CD4-positive, alpha-beta T cell treated with Interleukin-6 at 100 ng/mL for 8 hours (primary cell): ENCODE results near the gene TFF3.
"Not testable (repeated sequence)": the region's sequence is repeated elsewhere in the genome, so short reads cannot be mapped to it uniquely, and the experiment has no call there.

ENCODE experiments used
- DNase-seq: peaks from one replicate; pipeline ENCODE4 v3.0.0-alpha.2; 2020; ENCODE audit warnings: mixed read lengths, low spot score

The TFF3 gene

DNA sequence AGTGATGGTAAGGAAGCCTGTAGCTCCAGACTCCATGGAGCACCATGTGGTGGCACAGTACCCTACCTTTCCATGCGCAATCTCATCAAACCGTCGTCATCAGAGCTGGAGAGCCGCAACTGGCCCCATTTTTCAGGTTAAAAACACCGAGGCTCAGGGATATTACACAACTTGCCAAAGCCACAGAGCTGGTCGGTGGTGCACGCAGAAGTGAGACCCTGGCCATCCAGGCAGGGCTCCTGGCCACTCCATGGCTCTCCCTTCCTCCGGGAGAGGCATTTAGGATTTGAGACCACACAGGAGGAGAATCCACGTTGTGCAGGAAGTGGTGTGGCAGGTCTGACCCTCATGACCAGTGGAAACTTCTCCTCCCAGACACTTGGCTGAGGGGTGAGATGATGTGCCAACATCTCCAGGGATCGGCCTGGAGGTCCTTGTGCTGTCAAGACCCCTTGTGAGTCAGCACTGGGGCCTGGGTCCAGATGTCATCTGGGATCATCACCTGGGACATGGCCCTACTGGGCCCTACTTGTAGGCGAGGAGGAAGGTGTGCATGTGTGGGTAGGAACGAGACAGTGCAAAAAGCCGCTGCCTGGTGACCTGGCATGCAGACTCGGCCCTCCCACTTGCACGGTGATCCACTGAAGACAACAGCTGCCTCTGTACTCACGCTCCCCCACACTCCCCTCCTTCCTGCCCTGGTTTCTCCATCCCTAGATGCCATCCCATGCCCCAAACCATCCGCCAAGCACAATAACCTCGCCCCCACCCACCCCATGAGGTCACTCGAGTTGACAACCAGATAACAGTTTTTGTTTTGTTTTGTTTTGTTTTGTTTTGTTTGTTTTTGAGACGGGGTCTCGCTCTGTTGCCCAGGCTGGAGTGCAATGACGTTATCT lies 10.4 kb downstream of the TFF3 start:
- no peak for DNase-seq

DNA sequence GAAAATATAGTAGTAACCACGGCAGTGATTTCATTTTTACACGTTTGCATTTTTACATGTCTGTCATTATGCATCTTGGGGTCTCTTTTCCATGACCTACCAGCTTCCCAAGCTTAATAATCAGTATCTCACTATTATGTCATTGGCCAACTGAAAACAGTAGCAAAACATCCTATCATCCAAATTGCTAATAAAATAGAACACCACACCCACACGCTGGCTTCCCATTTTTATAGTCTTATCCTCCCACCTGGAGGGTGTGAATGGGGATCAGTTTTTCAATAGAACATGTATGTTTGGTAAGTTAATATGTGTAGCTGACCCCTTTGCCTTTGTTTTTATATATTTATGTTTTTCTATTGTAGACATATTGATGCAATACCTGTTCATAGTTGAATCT lies 11.8 kb downstream of the TFF3 start:
- DNase-seq = no peak

DNA sequence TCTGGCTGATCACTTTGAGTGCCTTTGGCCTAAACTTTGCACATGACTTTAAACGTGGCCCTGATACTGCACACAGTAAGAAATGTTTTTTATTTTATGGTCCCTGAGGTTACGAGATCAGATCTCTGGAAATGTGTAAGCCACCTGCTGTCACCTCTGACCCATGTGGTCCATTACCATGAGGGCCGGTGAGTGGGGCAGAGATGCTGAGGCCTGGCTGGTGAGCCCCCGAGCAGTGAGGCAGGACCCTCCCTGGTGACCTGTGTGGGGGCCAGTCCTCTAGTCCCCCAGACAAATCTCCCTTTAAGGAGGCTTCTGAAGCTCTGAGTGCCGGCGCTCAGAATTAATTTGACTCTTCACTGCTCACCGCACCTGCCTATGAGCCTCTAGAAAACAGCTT lies 12.4 kb downstream of the TFF3 start:
- DNase-seq = no peak

DNA sequence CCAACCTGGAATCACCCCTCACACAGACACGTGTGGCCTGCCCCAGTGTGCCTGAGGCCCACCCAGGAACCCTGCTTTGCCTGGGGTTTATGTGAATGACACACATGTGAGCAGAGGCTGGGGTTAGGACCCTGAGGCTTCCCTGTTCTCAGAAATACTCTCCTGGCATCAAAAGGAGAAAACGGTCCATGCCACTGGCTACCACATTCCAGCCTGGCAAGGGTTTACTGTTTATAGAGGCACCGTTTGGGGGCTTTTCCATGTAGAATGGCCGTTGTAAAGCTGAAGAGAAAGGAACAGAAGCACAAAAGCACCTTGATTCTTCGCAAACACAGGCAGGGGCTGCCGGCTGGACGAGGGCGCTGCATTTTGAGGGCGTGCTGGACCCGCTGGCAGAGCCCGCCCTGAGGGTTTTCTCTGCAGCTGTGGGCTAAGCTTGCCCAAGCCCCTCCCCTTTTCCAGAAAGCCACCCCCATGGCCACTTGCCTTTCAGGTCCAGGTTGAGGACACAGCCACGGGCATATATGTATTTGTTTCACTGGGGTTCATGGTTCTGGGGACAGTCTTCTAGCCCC lies 13.0 kb downstream of the TFF3 start:
- DNase-seq = no peak

DNA sequence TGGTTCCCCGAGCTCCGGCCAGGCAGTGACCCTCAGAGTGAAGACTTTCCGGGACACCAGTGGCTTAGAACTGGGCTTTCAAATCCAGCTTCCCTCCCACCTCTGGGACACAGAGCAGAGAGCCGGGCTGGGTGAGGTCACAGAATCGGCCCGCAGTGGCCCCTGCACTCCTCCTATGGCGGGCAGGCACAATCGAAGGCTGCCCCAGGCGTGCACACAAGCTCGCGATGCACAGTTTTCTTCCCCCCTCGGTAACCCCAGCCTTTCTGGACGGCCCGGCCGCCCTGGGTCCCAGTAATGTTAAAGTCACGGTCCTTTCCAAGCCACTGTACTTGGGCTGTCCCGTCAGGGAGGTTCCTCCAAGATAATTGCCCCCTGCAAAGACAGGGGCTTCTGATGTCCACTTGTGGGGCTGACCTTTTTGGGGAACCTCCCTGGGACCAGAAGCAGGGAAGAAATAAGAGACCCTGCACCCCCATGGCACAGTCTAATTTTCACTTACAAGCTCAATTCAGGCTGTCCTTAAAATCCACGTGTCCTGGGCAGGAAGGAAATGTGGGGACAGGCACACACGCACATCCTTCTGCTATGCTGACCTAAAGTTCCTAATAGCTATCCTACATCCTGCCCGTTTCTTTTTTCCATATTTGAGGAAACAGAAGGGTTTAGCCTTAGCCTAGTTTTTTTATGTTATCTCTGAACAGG lies 13.7 kb downstream of the TFF3 start:
- no peak for DNase-seq

DNA sequence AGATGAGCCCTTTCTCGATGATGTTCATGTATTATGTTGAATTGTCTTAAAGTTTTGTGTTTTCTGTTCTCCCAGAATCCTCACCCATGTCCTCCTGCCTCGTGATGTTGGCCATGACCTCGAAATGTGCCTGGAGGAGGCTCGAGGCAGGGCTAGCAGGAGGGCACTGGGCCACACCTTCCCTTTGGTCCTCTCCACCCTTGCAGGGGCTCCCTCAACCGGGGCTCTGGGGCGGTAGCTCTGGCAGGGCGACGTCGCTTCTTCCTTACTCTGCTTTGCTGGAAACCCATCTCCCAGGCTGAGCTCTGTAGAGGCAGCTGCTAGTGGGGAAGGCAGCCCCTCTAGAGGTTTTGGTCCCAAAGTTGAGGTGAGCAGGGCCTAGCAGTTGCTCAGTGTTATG lies 14.3 kb downstream of the TFF3 start:
- DNase-seq = no peak

DNA sequence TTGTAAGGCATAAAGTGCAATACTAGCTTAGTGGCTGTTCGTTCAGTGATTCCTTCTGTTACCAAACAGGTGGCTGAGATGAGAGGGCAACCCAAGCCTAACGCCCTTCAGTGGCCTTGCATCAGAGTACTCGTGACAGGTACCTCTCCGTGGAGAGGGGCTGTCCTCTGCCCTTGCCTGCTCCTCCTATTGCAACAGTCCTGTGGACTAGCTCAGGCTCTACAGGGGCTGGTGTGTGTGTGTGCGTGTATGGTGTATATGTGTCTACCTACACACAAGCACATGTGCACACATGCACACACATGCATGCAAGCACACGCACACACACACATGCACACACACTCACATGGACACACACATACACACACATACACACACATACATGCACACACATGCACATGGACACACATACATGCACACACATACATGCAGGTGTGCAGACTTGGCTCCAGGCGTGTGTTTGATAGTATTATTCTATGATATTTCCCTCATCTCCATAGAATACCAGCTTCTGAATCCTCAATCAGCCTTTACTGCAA lies 15.1 kb downstream of the TFF3 start:
- DNase-seq = no peak

DNA sequence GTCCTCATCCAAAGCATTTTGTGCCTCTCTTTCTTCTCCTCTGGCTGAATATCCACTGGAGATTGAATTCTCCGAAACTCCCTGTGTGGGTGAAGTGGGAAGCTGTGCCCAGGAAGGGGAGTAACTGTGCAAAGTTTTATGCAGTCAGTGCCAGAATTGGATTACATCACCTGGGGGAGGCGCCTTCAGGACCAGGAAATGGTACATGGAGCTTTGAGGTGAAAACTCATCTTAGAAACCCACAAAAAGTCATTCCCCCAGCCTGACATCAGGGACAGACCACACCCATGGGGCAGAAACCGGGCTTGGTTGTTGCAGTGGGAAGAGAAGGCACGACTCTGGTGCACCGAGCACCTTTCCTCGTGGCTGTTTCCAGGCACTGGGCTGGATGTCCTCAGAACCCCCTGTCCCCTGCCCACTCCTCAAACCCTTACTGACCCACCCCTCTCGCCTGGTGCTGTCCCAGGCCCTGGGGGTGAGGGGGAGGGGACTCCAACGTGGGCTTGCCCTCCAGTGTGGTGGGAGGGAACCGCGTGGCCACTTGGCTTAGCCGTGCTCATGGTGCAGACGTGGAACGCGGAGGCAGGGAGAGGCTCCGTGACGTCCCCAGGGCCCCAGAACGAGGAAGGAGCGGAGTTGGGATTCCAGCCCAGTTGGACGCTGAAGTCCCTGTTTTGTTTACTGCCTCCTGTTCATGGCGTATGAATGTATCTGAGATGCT lies 15.7 kb downstream of the TFF3 start:
- no peak for DNase-seq

DNA sequence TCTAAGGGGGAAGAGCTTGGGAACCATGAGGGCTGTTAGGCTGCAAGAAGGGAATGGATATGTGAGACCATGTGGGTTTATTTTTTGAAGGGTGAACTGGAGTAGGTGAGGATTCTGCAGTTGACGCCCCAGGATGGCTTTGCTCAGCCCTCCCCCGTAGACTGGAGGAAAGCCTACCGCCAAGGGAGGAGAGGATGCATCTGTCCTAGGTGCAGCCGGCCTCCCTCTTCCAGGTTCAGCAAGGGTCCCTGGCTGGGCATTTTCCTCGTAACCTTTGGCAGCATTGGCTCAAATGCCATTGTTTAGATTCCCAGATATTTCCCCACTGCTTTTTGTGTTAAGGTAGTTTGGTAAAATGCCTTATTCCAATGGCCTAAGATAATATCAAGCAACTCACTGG lies 16.6 kb downstream of the TFF3 start:
- no peak for DNase-seq

DNA sequence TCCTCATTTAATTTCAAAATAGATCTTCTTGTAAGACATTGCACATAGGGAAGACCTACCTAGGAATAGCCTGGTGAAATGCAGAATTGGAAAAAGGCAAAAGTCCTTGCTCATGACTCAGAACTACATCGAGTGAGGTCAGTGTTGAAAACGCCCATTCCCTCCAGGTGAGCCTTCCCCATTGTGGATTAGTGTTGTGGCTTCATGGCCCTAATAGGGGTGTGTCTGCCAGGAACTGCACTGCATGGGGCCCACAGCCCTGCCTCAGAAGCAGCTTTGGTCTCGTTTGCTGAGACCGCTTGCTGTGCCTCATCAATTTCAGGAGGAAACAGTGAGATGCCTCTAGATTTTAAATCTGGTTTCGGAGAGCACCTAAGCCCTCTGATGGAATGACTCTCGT lies 17.0 kb downstream of the TFF3 start:
- no peak for DNase-seq

DNA sequence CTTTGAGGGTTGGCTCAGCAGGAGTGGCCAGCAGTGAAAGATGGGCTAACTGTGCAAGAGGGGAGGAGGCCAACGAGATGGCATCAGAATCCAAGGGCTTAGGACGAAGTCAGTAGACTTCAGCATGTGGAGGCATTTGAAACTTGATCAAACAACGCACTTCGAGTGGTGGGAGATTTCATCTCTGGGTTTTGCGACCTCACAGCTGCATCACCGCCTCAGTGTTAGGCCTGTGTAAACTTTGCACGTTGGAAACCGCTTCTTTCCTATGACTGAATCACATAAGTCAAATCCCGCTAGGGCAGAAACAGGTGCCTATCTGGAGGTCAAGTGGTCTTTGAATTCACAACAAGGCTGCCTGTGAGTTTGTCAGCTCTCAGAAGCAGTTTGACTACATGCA lies 17.8 kb downstream of the TFF3 start:
- no peak for DNase-seq

DNA sequence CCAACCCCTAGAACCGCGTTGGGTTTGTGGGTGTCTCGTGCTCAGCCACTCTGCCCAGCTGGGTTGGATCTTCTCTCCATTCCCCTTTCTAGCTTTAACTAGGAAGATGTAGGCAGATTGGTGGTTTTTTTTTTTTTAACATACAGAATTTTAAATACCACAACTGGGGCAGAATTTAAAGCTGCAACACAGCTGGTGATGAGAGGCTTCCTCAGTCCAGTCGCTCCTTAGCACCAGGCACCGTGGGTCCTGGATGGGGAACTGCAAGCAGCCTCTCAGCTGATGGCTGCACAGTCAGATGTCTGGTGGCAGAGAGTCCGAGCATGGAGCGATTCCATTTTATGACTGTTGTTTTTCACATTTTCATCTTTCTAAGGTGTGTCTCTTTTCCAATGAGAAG lies 18.7 kb downstream of the TFF3 start:
- DNase-seq = no peak

DNA sequence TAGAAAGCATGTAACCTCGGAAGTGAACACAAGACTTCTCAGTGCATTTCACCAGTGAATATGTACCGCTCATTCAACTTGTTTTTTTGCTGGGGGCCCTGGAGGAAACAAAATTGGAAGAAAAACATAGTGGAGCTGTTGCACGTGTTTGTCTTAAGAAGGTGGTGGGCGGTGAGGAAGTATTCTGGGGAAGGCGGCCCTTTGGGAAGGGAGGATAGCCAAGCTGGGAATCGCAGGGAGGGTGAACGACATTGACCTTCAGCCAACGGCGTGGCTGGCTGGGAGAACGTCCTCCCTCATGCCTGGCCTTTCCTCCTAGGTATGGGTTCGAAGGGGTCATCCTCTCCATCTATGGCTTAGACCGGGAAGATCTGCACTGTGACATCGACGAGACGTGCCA lies 19.4 kb downstream of the TFF3 start:
- no peak for DNase-seq

DNA sequence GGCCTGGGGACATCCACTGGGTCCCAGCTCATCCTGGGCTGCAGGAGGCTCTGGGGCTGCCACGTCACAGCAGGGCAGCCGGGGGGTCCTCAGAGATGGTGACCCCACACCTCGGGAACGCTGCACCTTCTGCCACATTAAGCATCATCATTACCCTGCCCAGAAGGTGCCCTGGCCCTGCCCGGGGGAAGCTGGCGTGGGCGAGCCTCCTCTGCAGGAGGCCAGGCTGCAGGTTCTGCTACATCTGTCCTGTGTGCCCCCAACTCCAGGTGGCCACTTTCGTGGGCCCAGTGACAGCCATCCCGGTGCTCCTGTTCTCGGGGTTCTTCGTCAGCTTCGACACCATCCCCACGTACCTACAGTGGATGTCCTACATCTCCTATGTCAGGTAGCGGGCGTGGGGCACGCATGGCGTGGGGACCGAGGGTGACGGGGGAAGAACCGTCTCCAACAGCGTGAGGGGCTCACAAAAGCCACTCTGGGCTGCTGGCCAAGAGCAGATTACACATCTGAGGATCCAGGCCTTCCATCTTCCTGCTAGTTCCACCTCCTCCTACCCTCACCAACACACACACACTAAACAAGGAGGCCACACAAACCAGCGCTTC lies 20.8 kb downstream of the TFF3 start:
- DNase-seq = no peak

DNA sequence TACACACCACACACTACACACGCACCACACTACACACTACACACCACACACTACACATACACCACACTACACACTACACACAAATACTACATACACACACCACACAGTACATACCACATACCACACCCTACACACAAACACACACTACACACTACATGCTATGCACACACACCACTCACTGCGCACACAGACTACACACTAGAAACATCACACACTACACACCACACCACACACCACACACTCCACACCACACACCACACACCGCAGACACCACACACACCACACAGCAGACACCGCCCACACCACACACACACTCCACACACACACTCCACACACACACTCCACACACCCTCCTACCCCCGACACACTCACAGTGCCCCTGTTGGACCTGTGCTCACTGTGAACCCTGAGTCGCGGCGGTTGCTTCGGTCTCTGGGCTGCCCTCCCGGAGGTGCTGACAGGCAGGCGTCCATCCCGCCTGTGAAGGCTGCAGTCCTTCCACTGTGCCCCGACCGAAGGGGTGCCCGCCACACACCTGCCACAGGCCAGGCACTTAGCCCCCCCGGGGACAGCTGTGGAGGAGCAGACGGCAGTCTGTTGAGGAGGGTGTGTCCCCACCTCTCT lies 21.4 kb downstream of the TFF3 start:
- DNase-seq = no peak

DNA sequence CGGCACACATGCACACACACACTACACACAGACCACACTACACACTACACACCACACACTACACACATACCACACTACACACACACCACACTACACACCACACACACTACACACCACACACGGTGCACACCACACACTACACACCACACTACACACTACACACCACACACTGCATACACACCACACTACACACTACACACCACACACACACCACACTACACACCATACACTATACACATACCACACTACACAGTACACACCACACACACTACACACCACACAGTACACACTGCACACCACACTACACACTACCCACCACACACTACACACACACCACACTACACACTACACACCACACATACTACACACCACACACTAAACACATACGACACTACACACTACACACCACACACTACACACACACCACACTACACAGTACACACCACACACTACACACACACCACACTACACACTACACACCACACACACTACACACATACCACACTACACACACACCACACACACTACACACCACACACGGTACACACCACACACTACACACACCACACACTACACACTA lies 22.6 kb downstream of the TFF3 start:
- DNase-seq = not testable (repeated sequence)

DNA sequence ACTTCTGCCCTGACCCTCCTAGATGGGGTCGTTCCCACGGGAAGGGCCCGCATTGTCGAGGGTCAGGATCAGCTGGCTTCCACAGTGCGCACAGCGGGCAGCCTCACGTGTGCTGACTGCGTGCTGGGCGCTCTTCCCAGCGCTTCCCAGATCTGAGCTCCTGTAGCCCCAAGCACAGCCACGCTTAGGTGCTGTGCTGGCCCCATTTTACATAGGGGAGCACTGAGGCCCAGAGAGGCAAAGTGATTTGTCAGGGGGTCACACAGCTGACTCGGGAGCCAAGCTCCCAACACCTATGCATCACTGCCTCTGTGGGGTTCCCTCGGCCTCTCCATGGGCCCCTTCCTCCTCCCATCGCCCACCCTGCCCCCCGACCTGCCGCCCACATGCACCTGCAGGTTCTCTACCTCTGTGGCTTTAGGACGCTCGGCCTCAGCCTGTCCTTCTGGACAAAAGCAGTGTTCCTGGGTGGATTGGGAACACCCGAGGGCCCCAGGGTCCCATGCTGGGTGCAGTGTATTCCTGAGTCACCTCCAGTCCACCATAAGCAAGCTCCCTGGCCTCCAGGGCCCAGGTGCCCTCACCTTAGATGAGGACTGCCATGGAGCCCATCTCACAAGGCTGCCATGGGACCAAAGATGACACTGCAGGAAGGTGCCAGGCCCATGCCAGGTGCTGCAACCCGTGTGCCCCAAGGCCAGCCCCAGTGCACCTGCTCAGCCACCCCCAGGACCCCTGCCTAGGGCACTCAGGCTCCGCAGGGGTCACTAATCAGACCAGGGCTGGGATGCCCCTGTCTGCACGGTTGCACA lies 23.3 kb downstream of the TFF3 start:
- DNase-seq = no peak

DNA sequence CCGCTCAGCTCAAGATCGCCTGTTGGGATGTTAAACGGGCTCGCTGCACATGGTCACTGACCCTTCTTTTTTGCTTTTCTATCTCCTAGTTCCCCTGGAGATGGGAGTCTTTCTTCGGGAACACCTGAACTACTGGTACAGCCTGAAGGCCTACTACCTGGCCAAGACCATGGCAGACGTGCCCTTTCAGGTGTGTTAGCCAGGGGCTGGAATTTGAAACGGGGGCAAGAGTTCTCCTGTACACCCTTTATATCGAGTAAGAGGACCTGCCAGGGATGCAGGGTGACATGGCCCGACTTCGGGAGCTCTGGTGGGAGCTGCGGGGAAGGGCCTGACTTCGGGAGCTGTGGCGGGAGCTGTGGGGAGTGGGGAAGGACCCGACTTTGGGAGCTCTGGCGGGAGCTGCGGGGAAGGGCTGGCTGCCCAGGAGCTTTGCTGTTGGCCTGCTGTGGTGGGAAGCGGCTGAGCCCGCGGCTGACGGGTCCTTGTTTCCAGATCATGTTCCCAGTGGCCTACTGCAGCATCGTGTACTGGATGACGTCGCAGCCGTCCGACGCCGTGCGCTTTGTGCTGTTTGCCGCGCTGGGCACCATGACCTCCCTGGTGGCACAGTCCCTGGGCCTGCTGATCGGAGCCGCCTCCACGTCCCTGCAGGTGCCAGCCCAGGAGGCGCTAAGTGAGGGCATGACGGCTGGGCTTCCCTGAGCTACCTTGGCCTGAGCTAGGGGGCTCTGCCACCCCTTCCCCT lies 24.0 kb downstream of the TFF3 start:
- DNase-seq = no peak

DNA sequence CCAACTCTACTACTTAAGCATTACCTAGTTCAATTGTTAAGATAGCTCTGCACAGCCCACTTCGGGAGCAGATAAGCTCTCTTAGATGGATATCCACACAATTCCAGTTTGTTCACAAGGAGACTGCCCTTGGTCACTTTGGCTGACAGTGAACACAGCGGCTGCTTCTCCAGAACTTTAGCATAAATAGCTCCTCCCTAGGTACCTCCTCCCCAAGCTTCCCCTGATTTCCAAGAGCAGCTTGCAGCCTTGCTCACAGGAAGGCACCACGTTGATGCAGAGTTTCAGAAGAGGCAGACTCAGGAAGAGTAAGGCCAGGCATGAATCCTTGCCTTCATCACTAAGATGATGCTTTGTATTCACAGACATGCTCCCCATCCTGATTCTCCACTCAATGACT lies 24.7 kb downstream of the TFF3 start:
- DNase-seq = no peak
